GM15510 (cell line): ENCODE data around the gene DPH2.

Experiments
- POLR2A ChIP-seq: IDR thresholded peaks from 3 replicates; pipeline ENCODE4 v1.6.1; 2011; ENCODE audit warnings: borderline replicate concordance; ENCODE audit not compliant: insufficient read length; ENCODE audit errors: extremely low read depth

The DPH2 gene

DNA sequence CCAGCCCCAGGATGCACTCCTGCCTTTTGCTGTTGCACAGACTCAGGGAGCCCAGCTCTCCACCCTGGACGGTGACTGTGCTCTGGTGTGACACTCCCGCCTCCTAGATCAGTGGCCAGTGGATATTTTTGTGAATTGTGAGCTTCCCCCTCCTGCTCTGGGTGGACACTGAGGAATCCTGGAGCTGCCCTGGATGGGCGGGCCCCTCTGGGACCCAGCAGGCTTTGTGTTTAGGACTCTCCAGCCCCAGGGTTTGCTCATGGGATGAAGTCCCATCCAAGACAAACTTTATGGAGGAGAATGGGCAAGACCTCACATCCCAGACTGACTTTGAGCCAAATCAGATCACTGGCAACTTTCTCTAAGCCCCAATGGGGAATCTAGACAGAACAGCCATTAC lies 45.4 kb downstream of the DPH2 start:
- TF ChIP-seq POLR2A = no peak

- TF ChIP-seq POLR2A = no peak
Measured at GRCh38 chr1:44016041-44016889, 46.5 kb downstream of the DPH2 start.

DNA sequence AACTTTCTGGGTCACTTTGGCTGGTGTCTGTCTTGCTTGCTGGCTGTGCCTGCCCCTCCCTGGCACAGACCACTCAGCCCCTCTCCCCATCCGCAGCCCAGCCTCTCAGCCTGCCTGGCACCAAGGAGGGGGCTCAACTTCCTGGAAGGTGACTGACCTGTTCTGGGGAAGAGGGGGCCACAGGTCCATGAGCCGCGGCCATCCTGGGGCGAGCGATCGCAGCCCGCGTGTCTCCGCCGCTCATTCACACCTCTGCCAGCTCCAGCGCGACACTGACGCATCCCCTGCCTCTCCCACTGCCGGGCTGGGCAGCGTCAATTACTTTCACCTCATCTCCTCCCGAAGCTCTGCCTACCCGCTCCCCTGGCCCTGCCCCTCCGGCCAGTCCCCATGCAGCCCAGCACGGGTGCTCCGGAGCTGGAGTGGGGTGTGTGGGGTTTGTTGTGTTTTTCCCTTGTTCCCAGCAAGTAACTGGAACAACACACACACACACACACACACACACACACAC lies 47.1 kb downstream of the DPH2 start:
- TF ChIP-seq POLR2A = no peak

GRCh38 chr1:44019466-44019948 lies 49.7 kb downstream of the DPH2 start:
- TF ChIP-seq POLR2A = no peak

DNA sequence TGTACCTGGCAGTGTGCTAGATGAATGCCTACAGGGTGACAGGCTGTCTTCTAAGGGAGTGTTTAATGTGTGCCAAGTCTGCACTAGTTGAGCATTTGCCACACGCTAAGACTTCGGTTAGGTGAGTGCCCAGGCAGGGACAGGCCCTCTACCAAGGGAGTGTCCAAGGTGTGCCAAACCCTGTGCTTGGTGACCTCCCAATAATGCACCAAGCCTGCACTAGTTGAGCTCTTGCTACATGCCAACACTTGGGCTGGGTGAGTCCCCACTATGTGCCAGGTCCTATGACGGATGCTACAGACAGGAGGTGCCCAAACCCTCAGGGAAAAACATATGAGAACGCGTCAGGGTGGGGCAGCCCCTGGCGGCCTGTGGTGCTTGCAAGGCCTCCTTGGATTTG lies 50.7 kb downstream of the DPH2 start:
- TF ChIP-seq POLR2A = no peak

DNA sequence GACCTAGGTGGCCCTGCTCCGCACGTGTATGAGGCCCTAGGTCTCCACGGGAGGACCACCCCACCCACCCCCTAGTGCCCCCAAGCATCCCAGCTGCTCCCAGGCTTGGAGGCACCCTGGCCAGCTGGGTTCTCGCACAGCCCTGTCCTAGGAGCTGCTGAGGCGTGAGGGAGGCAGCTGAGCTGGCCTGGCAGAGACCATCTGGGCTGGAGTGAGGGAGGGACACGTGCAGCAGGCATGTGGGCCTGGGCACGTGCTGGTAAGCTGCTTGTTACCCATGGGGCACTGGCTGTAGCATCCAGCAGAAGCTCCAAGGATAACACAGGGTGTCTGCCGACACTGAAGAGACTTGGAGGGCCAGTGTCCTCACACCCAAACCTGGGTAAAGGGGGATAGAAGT lies 51.3 kb downstream of the DPH2 start:
- TF ChIP-seq POLR2A = no peak

- no peak for TF ChIP-seq POLR2A
Measured at GRCh38 chr1:44021581-44022321, 51.9 kb downstream of the DPH2 start.
